ENCODE results near the gene POLQ.

DNA sequence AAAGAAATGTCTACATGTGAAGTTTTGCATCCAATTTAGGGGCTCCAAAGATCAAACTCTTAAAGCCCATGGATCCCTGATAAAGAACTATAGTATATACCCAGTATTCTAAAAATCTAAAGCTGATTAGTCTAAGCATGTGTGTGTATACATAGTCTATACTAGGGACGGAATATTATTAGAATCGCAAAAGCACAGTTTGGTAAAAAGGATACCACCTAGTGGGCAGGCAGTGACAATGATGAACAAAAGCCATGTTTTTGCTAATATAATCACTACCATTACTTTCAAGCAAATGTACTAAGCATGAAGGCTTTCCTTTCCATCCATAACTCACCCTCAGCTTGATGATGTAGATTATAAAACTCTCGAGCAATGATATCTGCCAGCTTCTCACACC, 16.5 kb downstream of the POLQ start:
- no peak for TF ChIP-seq POLR2A (IDR thresholded peaks at IDR 0.05)
- TF ChIP-seq, protein P1, sequence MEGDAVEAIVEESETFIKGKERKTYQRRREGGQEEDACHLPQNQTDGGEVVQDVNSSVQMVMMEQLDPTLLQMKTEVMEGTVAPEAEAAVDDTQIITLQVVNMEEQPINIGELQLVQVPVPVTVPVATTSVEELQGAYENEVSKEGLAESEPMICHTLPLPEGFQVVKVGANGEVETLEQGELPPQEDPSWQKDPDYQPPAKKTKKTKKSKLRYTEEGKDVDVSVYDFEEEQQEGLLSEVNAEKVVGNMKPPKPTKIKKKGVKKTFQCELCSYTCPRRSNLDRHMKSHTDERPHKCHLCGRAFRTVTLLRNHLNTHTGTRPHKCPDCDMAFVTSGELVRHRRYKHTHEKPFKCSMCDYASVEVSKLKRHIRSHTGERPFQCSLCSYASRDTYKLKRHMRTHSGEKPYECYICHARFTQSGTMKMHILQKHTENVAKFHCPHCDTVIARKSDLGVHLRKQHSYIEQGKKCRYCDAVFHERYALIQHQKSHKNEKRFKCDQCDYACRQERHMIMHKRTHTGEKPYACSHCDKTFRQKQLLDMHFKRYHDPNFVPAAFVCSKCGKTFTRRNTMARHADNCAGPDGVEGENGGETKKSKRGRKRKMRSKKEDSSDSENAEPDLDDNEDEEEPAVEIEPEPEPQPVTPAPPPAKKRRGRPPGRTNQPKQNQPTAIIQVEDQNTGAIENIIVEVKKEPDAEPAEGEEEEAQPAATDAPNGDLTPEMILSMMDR (IDR thresholded peaks at IDR 0.05): peak in 5 of 7 experiments; percentile 12 to 39 (median 28)
